Astrocyte of the cerebellum (primary cell): Measurements from ENCODE around the gene KRT6C.

ENCODE experiments used
- DNase-seq: peaks from one replicate; pipeline ENCODE4 v3.0.0-alpha.2; 2011; ENCODE audit warnings: low read depth
- H3K4me3 ChIP-seq: 2 replicates; pipeline ENCODE4 v1.5.1; 2011; ENCODE audit warnings: mild to moderate bottlenecking, low read depth, low read length, moderate library complexity
- CTCF ChIP-seq: IDR thresholded peaks from 2 replicates; pipeline ENCODE4 v1.5.1; 2012; ENCODE audit warnings: low read length, low read depth, moderate library complexity, mild to moderate bottlenecking; ENCODE audit errors: missing control alignments
- in situ Hi-C: cut with HindIII; loops from 2 replicates; pipeline ENCODE4 v1.10.0; 2017; ENCODE audit warnings: low sequenced_read_pairs

KRT6C gene

GRCh38 chr12:52518574-52519386 lies 45.2 kb upstream of the KRT6C start:
- H3K4me3 ChIP-seq: no peak overlapping the region
- TF ChIP-seq CTCF: no peak
- no peak for DNase-seq
- in situ Hi-C loops: no loop called here

- in situ Hi-C loops: no loop called here
- H3K4me3 ChIP-seq: no peak overlapping the region
- DNase-seq: no peak
- no peak for TF ChIP-seq CTCF
Observed at GRCh38 chr12:52517888-52518287, 44.3 kb upstream of the KRT6C start.

GRCh38 chr12:52517005-52517835 lies 43.6 kb upstream of the KRT6C start:
- DNase-seq: no peak
- in situ Hi-C loops: no loop called here
- no peak overlapping the region for H3K4me3 ChIP-seq
- no peak for TF ChIP-seq CTCF

GRCh38 chr12:52515927-52516831 lies 42.6 kb upstream of the KRT6C start:
- no peak for DNase-seq
- in situ Hi-C loops: no loop called here
- no peak for TF ChIP-seq CTCF
- no peak overlapping the region for H3K4me3 ChIP-seq

GRCh38 chr12:52515319-52515646 lies 41.7 kb upstream of the KRT6C start:
- no peak for TF ChIP-seq CTCF
- in situ Hi-C loops: no loop called here
- no peak overlapping the region for H3K4me3 ChIP-seq
- no peak for DNase-seq

- TF ChIP-seq CTCF: no peak
- H3K4me3 ChIP-seq: no peak overlapping the region
- no peak for DNase-seq
- in situ Hi-C loops: no loop called here
Observed at GRCh38 chr12:52514471-52515318, 41.1 kb upstream of the KRT6C start.
